Measurements from ENCODE around the gene DNAJC5.
A peak's percentile ranks its signal among the peaks of the same experiment; 100 is the strongest.
"Not testable (repeated sequence)": the region's sequence is repeated elsewhere in the genome, so short reads cannot be mapped to it uniquely, and the experiment has no call there.

Gene DNAJC5

GRCh38 chr20:63894358-63895201 is at the start of gene DNAJC5:
Gene DNAJC5, plus strand, starts transcription at chr20:63895126. Its CDS starts 33,220 bp downstream, at chr20:63928346.
- peak; percentile 93 to 94 for DNase-seq (ENCODE audit: low read depth in 1 of 2, low spot score in 1 of 2)

GRCh38 chr20:63846128-63846771 is 48.7 kb upstream of the DNAJC5 start:
- DNase-seq (ENCODE audit: low read depth in 1 of 2, low spot score in 1 of 2): no peak

GRCh38 chr20:63846888-63847236 is 48.1 kb upstream of the DNAJC5 start:
- no peak for DNase-seq (ENCODE audit: low read depth in 1 of 2, low spot score in 1 of 2)

- DNase-seq (ENCODE audit: low read depth in 1 of 2, low spot score in 1 of 2): no peak
Measured at GRCh38 chr20:63847237-63848002, 47.5 kb upstream of the DNAJC5 start.

- DNase-seq (ENCODE audit: low read depth in 1 of 2, low spot score in 1 of 2): no peak
Measured at GRCh38 chr20:63848003-63848911, 46.7 kb upstream of the DNAJC5 start.

GRCh38 chr20:63850689-63851547 is 44.0 kb upstream of the DNAJC5 start:
- DNase-seq (ENCODE audit: low read depth in 1 of 2, low spot score in 1 of 2): peak in 1 of 2 donors; percentile 26

GRCh38 chr20:63851548-63851943 is 43.4 kb upstream of the DNAJC5 start:
- DNase-seq (ENCODE audit: low read depth in 1 of 2, low spot score in 1 of 2): not testable (repeated sequence)

- not testable (repeated sequence) for DNase-seq (ENCODE audit: low read depth in 1 of 2, low spot score in 1 of 2)
Measured at GRCh38 chr20:63853733-63854068, 41.2 kb upstream of the DNAJC5 start.

GRCh38 chr20:63854069-63854765 is 40.7 kb upstream of the DNAJC5 start:
- DNase-seq (ENCODE audit: low read depth in 1 of 2, low spot score in 1 of 2): no peak

- no peak for DNase-seq (ENCODE audit: low read depth in 1 of 2, low spot score in 1 of 2)
Measured at GRCh38 chr20:63854766-63855362, 40.1 kb upstream of the DNAJC5 start.

GRCh38 chr20:63855363-63856097 is 39.4 kb upstream of the DNAJC5 start:
- no peak for DNase-seq (ENCODE audit: low read depth in 1 of 2, low spot score in 1 of 2)

GRCh38 chr20:63856098-63856511 is 38.8 kb upstream of the DNAJC5 start:
- no peak for DNase-seq (ENCODE audit: low read depth in 1 of 2, low spot score in 1 of 2)

- DNase-seq (ENCODE audit: low read depth in 1 of 2, low spot score in 1 of 2): no peak
Measured at GRCh38 chr20:63857764-63858392, 37.0 kb upstream of the DNAJC5 start.

- no peak for DNase-seq (ENCODE audit: low read depth in 1 of 2, low spot score in 1 of 2)
Measured at GRCh38 chr20:63858393-63859165, 36.3 kb upstream of the DNAJC5 start.

- DNase-seq (ENCODE audit: low read depth in 1 of 2, low spot score in 1 of 2): no peak
Measured at GRCh38 chr20:63859166-63859699, 35.7 kb upstream of the DNAJC5 start.

GRCh38 chr20:63860325-63861051 is 34.4 kb upstream of the DNAJC5 start:
- DNase-seq (ENCODE audit: low read depth in 1 of 2, low spot score in 1 of 2): no peak
